K562 (cell line): Measurements from ENCODE around the gene DHCR7. TPM values are rescaled to one million over a fixed set of nuclear protein-coding genes. Genes with fewer than 3 reads are reported as not detected.

Source experiments
- ATAC-seq: fragments of 200-7000 bp; cut with Tn5 transposase; 3 replicates; pipeline ENCODE4 v1.9.1; 2020; ENCODE audit warnings: moderate library complexity
- BruUV-seq: library from RNA; stranded (reverse); fragments of 400-500 nt; replicated peaks from 2 replicates; lab custom pipeline; 2021; lab: Mats Ljungman, UMichigan
- CTCF ChIA-PET: fragments of 300-600 bp; formaldehyde crosslinking; extraction: SDS; loops from one replicate; lab custom pipeline; 2021; ENCODE audit warnings: low intra/inter-chr PET ratio; lab: Yijun Ruan, JAX
- POLR2A ChIA-PET: fragments of 300-600, 350-650 bp; sonication (Branson Sonifier 250); formaldehyde crosslinking; extraction: SDS; loops from one replicate; lab custom pipeline; 2021; ENCODE audit warnings: antibody characterized with exemption, inconsistent platforms; lab: Yijun Ruan, JAX
- DNase-seq, 4 experiments: peaks; one replicate each; pipeline versions ENCODE4 v3.0.0 to v3.0.0-alpha.2; 2011 to 2018; ENCODE audit warnings: low spot score in 3 of 4, mixed read lengths in 3 of 4; ENCODE audit errors: extremely low read depth in 1 of 4
- FAIRE-seq: peaks from 2 replicates; lab custom pipeline; 2011; peaks lifted over from hg19 to GRCh38; lab: Jason Lieb, UNC
- H2AFZ ChIP-seq: 2 replicates; pipeline ENCODE4 v1.6.0; 2011; ENCODE audit warnings: low read depth, low read length, control low read depth, inconsistent platforms
- H3K27ac ChIP-seq: fragments of 200-600 bp; 3 replicates; pipeline ENCODE4 v1.8.0; 2011; ENCODE audit warnings: low read depth, mild to moderate bottlenecking, control low read depth, inconsistent platforms, low read length, moderate library complexity, mixed read lengths; ENCODE audit errors: extremely low read depth
- H3K27me3 ChIP-seq, 2 experiments: fragments of 300-600 bp in 1 of 2; 2 replicates in 1 of 2; 3 replicates in 1 of 2; pipeline versions ENCODE4 v1.6.0 to v1.8.0; 2011; ENCODE audit warnings: inconsistent platforms in 2 of 2, low read length in 2 of 2, mild to moderate bottlenecking in 1 of 2, mixed read lengths in 1 of 2, moderate library complexity in 1 of 2; ENCODE audit not compliant: control insufficient read depth in 2 of 2, insufficient read depth in 2 of 2
- H3K36me3 ChIP-seq: fragments of 300-600 bp; 3 replicates; pipeline ENCODE4 v1.8.0; 2011; ENCODE audit warnings: mild to moderate bottlenecking, low read length, inconsistent platforms; ENCODE audit not compliant: control insufficient read depth, insufficient read depth
- H3K4me1 ChIP-seq, 2 experiments: fragments of 200-600 bp in 1 of 2; replicated peaks in 1 of 2; 2 replicates in 1 of 2; 3 replicates in 1 of 2; pipeline versions ENCODE4 v1.5.1 to v1.8.0; 2011; ENCODE audit warnings: inconsistent platforms in 2 of 2, low read length in 2 of 2, mild to moderate bottlenecking in 1 of 2, mixed read lengths in 1 of 2, moderate library complexity in 1 of 2; ENCODE audit not compliant: control insufficient read depth in 2 of 2, insufficient read depth in 2 of 2
- H3K4me2 ChIP-seq: 2 replicates; pipeline ENCODE4 v1.6.1; 2011; ENCODE audit warnings: low read length, control low read depth, inconsistent platforms, mixed read lengths; ENCODE audit not compliant: insufficient read depth
- H3K4me3 ChIP-seq: fragments of 200-600 bp; sonication (generic), shearing (Covaris generic); 2 replicates; pipeline ENCODE4 v1.5.1; 2016; ENCODE audit warnings: control low read depth, inconsistent platforms
- H3K79me2 ChIP-seq: fragments of 200-600 bp; 3 replicates; pipeline ENCODE4 v1.8.0; 2011; ENCODE audit warnings: low read length, inconsistent platforms; ENCODE audit not compliant: control insufficient read depth, insufficient read depth
- H3K9ac ChIP-seq, 2 experiments: 2 replicates each; pipeline versions ENCODE4 v1.6.0 to v1.6.1; 2011; ENCODE audit warnings: low read depth in 2 of 2, low read length in 2 of 2, control low read depth in 1 of 2, inconsistent platforms in 1 of 2, mild to moderate bottlenecking in 1 of 2, mixed read lengths in 1 of 2; ENCODE audit not compliant: insufficient read depth in 1 of 2
- H3K9me1 ChIP-seq: one replicate; pipeline ENCODE4 v1.6.0; 2011; ENCODE audit warnings: inconsistent platforms, mild to moderate bottlenecking, low read length, moderate library complexity; ENCODE audit not compliant: control insufficient read depth, insufficient read depth
- H3K9me3 ChIP-seq: replicated peaks from 2 replicates; pipeline ENCODE4 v1.5.1; 2011; ENCODE audit warnings: low read depth, low read length, inconsistent platforms; ENCODE audit not compliant: control insufficient read depth, insufficient read depth
- H4K20me1 ChIP-seq: replicated peaks from 2 replicates; pipeline ENCODE4 v1.6.1; 2011; ENCODE audit warnings: low read length, inconsistent platforms, mixed read lengths; ENCODE audit not compliant: control insufficient read depth, insufficient read depth
- CTBP1 ChIP-seq: fragments of 450-650 bp; IDR thresholded peaks from 2 replicates; pipeline ENCODE4 v1.6.1; 2016; ENCODE audit warnings: borderline replicate concordance
- ESRRA ChIP-seq: fragments of 450-650 bp; IDR thresholded peaks from 2 replicates; pipeline ENCODE4 v1.6.1; 2014; ENCODE audit warnings: low read depth, mild to moderate bottlenecking, moderate library complexity, borderline replicate concordance
- MEF2D ChIP-seq: conservative IDR thresholded peaks from 2 replicates; pipeline ENCODE4 v1.6.1; 2016; ENCODE audit warnings: low read depth, missing genetic modification characterization, missing compliant biosample characterization
- NR2C2 ChIP-seq, 2 experiments: fragments of 200-800 bp in 1 of 2; sonication (Bioruptor generic) in 1 of 2; sonication (generic) in 1 of 2; formaldehyde crosslinking in 1 of 2; IDR thresholded peaks; 2 replicates each; pipeline versions ENCODE4 v1.6.1 to v1.8.0; 2016 to 2022; ENCODE audit warnings: mild to moderate bottlenecking in 1 of 2, missing compliant biosample characterization in 1 of 2, missing genetic modification characterization in 1 of 2, missing genetic modification reagents in 1 of 2
- RCOR1 ChIP-seq, 2 experiments: IDR thresholded peaks; 2 replicates each; pipeline ENCODE4 v1.6.1; 2012; ENCODE audit warnings: low read depth in 2 of 2, low read length in 2 of 2, borderline replicate concordance in 1 of 2, improper control_type of control experiment in 1 of 2
- SPI1 ChIP-seq: IDR thresholded peaks from 2 replicates; pipeline ENCODE4 v1.6.1; 2011; ENCODE audit warnings: low read depth, low read length, control low read depth, borderline replicate concordance
- SREBF1 ChIP-seq: fragments of 150-350 bp; IDR thresholded peaks from 2 replicates; pipeline ENCODE4 v1.6.1; 2014; ENCODE audit warnings: antibody characterized with exemption, low read depth, low read length, borderline replicate concordance
- ZNF316 ChIP-seq: fragments of 450-650 bp; IDR thresholded peaks from 2 replicates; pipeline ENCODE4 v1.6.1; 2016
- ZNF444 ChIP-seq: fragments of 250-450 bp; sonication (Bioruptor Pico); IDR thresholded peaks from 2 replicates; pipeline ENCODE4 v1.4.0; 2020; ENCODE audit warnings: mild to moderate bottlenecking, moderate library complexity
- ZNF668 ChIP-seq: fragments of 250-450 bp; sonication (Bioruptor Pico); IDR thresholded peaks from 2 replicates; pipeline ENCODE4 v1.8.0; 2022; ENCODE audit warnings: mild to moderate bottlenecking, inconsistent platforms
- ZNF75A ChIP-seq: fragments of 450-650 bp; formaldehyde crosslinking; IDR thresholded peaks from 2 replicates; pipeline ENCODE4 v1.4.0; 2020; ENCODE audit warnings: mild to moderate bottlenecking
- WGBS: fragments of 100-300 bp; shearing (Covaris generic); methylation state at CpG from one replicate; pipeline ENCODE4 v1.1.6; 2016; ENCODE audit warnings: low coverage, mixed read lengths; ENCODE audit not compliant: insufficient coverage; ENCODE audit errors: missing lambda C conversion rate; 5-methylcytosine and 5-hydroxymethylcytosine counted together
- in situ Hi-C: fragments of 300-500 bp; cut with MboI; formaldehyde crosslinking; loops from 4 replicates; pipeline ENCODE4 v1.15.0; 2018; ENCODE audit warnings: inconsistent platforms, mixed read lengths
- intact Hi-C: fragments of 100-400 bp; cut with micrococcal nuclease; formaldehyde crosslinking; loops from 2 replicates; pipeline ENCODE4 v1.14.2; 2022
- polyA plus RNA-seq, 8 experiments: library from polyadenylated mRNA; depleted of rRNA in 4 of 8; stranded (reverse) in 5 of 8; unstranded in 3 of 8; fragments of >200 nt; fragmentation: Nextera tagmentation in 2 of 8; fragmentation: Illumina TruSeq in 1 of 8; extraction: Ambion mirVana in 2 of 8; extraction: Trizol in 1 of 8; gene quantifications; 2 replicates each; pipeline versions ENCODE4 v1.2.1 to v1.2.3, GENCODE V29; 2011 to 2014; ENCODE audit warnings: inconsistent platforms in 1 of 8, missing spikeins in 1 of 8
- total RNA-seq, 7 experiments: library from RNA; depleted of rRNA in 6 of 7; stranded (reverse); fragments of >200 nt in 6 of 7; fragmentation: Illumina TruSeq in 2 of 7; extraction: Trizol in 2 of 7; gene quantifications; 2 replicates each; pipeline versions ENCODE4 v1.2.1 to v1.2.3, GENCODE V29; 2011 to 2021; ENCODE audit warnings: low replicate concordance in 1 of 7
- TF ChIP-seq, protein P1 (sequence below), 2 experiments: IDR thresholded peaks in 1 of 2; conservative IDR thresholded peaks in 1 of 2; 2 replicates each; pipeline ENCODE4 v1.6.1; 2016; ENCODE audit warnings: low read depth in 2 of 2, mild to moderate bottlenecking in 1 of 2, missing compliant biosample characterization in 1 of 2, missing genetic modification characterization in 1 of 2, moderate library complexity in 1 of 2
- TF ChIP-seq, protein P2 (sequence below): fragments of 450-650 bp; IDR thresholded peaks from 2 replicates; pipeline ENCODE4 v1.6.1; 2016; ENCODE audit warnings: low read depth, mild to moderate bottlenecking, moderate library complexity

The DHCR7 gene
- total and polyA plus RNA-seq, 9 of the 15 experiments (the other 6 are each of a cell fraction or from before 2014, with no cell fraction given): 8.4 to 192 (median 82.4) TPM

- Histone ChIP-seq H3K4me2 (no peak overlapping the region), H3K27me3 (peaks cover 6 to 21% of the 10 kb centered on the region in 2 experiments), H2AFZ (no peak overlapping the region), H3K9ac (0 out of 4 replicates have a peak overlapping the region, but pooled peaks of 1 of the 2 experiments have one; percentile 13), H3K27ac (peak overlapping the region; percentile 18; the same call in 1 of the 3 replicates), H3K36me3 (peaks cover 39% of the 10 kb centered on the region; the same call in 2 of the 3 replicates), H3K4me1 (peaks cover 9 to 15% of the 10 kb centered on the region in 2 experiments; a peak in 3 of 5 replicates), H3K9me3 (no peaks in the 10 kb centered on the region), H4K20me1 (peaks cover 34% of the 10 kb centered on the region), H3K79me2 (no peaks in the 10 kb centered on the region), H3K9me1 (peaks cover 5% of the 10 kb centered on the region), H3K4me3 (no peak overlapping the region)
- no peak for FAIRE-seq
- DNase-seq: no peak
- intact Hi-C loops (no loop called here), in situ Hi-C loops (no loop called here)
- ChIA-PET CTCF (no interaction called here), POLR2A (interaction anchor here (0.6 to 1.3 kb wide), 6 partner anchors 8 to 203 kb away, joined by 3 to 12 read pairs (median 9); partner anchors contain the start of gene DHCR7)
- peak; percentile 31 for ATAC-seq
- WGBS: 63% methylated on average over 7 of the region's 7 CpGs
- TF ChIP-seq ZNF75A (CRISPR knock-in tag): no peak
- TF ChIP-seq NR2C2 (CRISPR knock-in tag; IDR thresholded peaks at IDR 0.05): 0 out of 2 replicates have a peak, but pooled peaks have one; percentile 17
- no peak for TF ChIP-seq NR2C2 (tag; IDR thresholded peaks at IDR 0.05)
- TF ChIP-seq RCOR1 (IDR thresholded peaks at IDR 0.05; ENCODE audit: borderline replicate concordance in 1 of 2, low read depth in 2 of 2, low read length in 2 of 2): 0 out of 4 replicates have a peak, but pooled peaks of 1 of the 2 experiments have one; percentile 34
- no peak for TF ChIP-seq SREBF1
- no peak for TF ChIP-seq ZNF444 (CRISPR knock-in tag)
- peak; percentile 93; the same call in 1 of the 2 replicates for TF ChIP-seq CTBP1
- no peak for TF ChIP-seq MEF2D (tag)
- peak; percentile 39; the same call in 1 of the 2 replicates for TF ChIP-seq SPI1
- no peak for TF ChIP-seq ZNF316
- TF ChIP-seq, protein P1, sequence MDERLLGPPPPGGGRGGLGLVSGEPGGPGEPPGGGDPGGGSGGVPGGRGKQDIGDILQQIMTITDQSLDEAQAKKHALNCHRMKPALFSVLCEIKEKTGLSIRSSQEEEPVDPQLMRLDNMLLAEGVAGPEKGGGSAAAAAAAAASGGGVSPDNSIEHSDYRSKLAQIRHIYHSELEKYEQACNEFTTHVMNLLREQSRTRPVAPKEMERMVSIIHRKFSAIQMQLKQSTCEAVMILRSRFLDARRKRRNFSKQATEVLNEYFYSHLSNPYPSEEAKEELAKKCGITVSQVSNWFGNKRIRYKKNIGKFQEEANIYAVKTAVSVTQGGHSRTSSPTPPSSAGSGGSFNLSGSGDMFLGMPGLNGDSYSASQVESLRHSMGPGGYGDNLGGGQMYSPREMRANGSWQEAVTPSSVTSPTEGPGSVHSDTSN (CRISPR knock-in tag; IDR thresholded peaks at IDR 0.05; ENCODE audit: low read depth): no peak
- TF ChIP-seq, protein P1 (tag; conservative IDR thresholded peaks at IDR 0.05; ENCODE audit: low read depth): no peak
- peak; percentile 98 for TF ChIP-seq ESRRA
- no peak for TF ChIP-seq ZNF668 (CRISPR knock-in tag)
- TF ChIP-seq, protein P2, sequence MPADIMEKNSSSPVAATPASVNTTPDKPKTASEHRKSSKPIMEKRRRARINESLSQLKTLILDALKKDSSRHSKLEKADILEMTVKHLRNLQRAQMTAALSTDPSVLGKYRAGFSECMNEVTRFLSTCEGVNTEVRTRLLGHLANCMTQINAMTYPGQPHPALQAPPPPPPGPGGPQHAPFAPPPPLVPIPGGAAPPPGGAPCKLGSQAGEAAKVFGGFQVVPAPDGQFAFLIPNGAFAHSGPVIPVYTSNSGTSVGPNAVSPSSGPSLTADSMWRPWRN: no peak
- no TSS peak for BruUV-seq
These were observed 15.2 kb downstream of the DHCR7 start for GRCh38 chr11:71432761-71433647.
